Kidney epithelial cell (primary cell): ENCODE results near the gene IQSEC1. TPM values are rescaled to one million over a fixed set of nuclear protein-coding genes. Genes with fewer than 3 reads are reported as not detected.

Experiments
- DNase-seq: peaks from one replicate; pipeline ENCODE4 v3.0.0-alpha.2; 2010; ENCODE audit warnings: low read depth
- H3K27me3 ChIP-seq: 2 replicates; pipeline ENCODE4 v1.6.0; 2011; ENCODE audit warnings: low read length; ENCODE audit not compliant: control insufficient read depth, insufficient read depth
- H3K36me3 ChIP-seq: 2 replicates; pipeline ENCODE4 v1.5.1; 2011; ENCODE audit warnings: low read length; ENCODE audit not compliant: control insufficient read depth, insufficient read depth
- H3K4me3 ChIP-seq: 2 replicates; pipeline ENCODE4 v1.5.1; 2011; ENCODE audit warnings: low read depth, mild to moderate bottlenecking, control low read depth, low read length
- total RNA-seq: library from RNA; depleted of rRNA; stranded (reverse); fragments of >200 nt; gene quantifications from 2 replicates; pipeline ENCODE4 v1.2.3, GENCODE V29; 2015
- TF ChIP-seq, protein P1 (sequence below): IDR thresholded peaks from 2 replicates; pipeline ENCODE4 v1.5.1; 2011; ENCODE audit warnings: mild to moderate bottlenecking, moderate library complexity, low read length, control low read depth, inconsistent platforms; ENCODE audit not compliant: insufficient read depth, poor library complexity, severe bottlenecking

Gene IQSEC1
- total RNA-seq, 1 donor from 2014 or later, result 14.9 TPM

DNA sequence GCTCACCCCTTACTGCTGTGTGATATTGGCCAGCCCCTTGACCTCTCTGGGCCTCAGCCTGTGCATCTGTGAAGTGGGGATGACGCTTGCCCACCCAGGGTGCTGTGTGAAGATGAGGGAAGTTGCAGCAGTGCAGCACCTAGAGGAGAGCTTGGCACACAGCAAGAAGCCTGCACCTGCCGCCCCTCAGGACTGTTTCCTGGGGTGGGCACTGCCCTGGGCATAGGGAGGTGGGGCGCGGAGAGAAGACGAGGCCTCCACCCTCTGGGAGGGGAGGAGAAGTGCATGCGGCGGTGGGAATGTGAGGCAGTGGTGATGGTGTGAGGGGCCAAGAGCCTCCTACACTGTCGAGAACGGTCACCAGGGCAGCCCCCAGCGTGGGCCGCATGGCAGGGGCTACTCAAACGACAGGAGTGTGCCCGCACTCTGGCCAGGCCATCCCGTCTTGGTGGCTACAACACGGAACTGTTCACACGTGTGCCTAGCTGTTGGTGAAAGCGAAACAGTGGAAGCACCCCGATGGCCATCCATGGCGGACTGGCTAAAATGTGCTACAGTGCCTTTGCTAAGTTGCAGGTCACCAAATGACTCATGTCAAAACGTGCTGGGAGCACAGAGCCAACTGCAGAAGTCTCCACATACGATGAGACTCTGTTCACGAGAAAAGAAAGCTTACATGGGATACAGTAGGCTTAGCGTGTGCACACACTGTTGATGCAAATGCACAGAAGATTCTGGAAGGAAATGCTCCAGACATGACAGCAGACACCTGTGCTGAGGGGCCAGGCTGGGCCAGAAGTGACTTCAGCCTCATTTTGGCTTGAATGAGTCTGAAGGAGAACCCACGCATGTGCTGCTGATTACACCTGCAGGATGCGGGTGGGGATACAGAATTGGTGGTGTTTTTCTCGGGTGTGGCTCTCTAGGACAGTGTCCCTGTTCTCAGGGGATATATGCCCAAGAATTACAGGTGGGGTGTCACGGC is 40.4 kb upstream of the IQSEC1 start:
- no peaks in the 10 kb centered on the region for H3K36me3 ChIP-seq
- H3K4me3 ChIP-seq, result no peak overlapping the region
- TF ChIP-seq, protein P1, sequence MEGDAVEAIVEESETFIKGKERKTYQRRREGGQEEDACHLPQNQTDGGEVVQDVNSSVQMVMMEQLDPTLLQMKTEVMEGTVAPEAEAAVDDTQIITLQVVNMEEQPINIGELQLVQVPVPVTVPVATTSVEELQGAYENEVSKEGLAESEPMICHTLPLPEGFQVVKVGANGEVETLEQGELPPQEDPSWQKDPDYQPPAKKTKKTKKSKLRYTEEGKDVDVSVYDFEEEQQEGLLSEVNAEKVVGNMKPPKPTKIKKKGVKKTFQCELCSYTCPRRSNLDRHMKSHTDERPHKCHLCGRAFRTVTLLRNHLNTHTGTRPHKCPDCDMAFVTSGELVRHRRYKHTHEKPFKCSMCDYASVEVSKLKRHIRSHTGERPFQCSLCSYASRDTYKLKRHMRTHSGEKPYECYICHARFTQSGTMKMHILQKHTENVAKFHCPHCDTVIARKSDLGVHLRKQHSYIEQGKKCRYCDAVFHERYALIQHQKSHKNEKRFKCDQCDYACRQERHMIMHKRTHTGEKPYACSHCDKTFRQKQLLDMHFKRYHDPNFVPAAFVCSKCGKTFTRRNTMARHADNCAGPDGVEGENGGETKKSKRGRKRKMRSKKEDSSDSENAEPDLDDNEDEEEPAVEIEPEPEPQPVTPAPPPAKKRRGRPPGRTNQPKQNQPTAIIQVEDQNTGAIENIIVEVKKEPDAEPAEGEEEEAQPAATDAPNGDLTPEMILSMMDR, result no peak
- DNase-seq, result no peak
- H3K27me3 ChIP-seq, result peaks cover 19% of the 10 kb centered on the region

DNA sequence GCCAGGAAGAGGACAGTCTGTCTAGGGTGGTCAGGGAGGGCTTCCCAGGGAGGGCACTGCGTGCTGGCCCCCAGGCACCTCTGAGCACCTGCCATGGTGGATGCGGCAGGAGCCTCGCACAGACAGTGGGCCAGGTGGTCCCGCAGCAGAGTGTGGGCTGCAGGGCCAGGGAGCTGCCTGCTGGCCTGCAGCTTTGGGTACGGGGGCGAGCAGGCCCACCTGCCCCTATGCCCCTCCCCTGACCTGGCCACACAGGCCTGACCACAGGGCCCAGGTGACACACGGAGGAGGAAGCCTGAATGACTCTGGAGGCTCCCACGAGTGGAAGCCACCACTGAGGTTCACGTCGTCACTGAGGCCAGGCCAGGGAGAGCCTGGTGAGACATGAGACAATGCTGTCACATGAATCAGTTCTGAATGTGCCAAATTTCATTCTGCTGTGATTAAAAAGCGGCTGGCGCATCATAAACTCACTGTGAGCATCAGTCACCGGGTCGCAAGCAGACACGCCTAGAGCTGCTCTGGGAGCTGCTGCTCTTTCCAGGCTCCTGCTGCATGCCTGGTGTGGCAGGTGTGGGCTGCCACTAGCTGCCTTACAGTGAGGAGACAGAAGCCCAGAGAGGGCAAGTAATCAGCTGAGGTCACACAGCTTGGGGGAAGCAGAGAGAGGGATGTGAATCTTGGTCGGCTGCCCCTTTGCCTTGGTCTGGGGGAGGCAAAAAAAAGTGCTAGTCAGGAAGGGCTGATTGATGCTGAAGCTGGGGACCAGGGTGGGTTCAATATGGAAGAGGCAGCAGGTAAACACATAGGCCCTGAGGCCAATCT is 39.5 kb upstream of the IQSEC1 start:
- TF ChIP-seq, protein P1, result no peak
- H3K27me3 ChIP-seq, result peaks cover 17% of the 10 kb centered on the region
- no peak for DNase-seq
- H3K4me3 ChIP-seq, result no peak overlapping the region
- no peaks in the 10 kb centered on the region for H3K36me3 ChIP-seq

DNA sequence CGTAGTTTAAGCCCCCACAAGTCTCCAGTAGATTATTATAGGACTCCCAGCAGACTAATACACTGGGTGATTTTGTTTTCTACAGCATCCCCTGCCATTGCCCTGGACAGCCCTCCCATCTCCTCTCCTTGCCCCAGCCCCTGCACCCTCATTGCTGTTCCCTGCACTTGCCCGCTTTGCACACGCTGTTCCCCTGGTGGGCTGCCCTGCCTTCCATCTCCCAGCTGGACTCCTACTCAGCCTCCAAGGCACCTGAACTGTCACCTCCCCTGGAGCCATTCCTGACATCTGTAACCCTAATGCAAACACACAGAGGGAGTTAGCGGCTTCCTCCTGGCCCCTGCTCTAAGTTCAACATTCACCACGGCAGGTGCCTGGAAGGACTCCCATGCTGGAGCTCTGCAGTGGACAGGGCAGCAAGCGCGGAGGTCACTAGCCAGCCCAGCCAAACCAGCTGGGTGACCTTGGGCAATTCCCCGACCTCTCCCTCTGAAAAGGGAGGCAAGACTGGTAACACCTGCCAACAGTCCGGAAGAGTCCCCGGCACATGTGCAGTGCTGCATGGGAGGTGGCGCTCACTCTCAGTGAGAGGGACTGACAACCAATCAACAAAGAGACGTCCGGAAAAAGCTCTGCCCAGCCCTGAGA is 38.8 kb upstream of the IQSEC1 start:
- no peak for DNase-seq
- TF ChIP-seq, protein P1, result no peak
- H3K27me3 ChIP-seq, result peaks cover 17% of the 10 kb centered on the region

DNA sequence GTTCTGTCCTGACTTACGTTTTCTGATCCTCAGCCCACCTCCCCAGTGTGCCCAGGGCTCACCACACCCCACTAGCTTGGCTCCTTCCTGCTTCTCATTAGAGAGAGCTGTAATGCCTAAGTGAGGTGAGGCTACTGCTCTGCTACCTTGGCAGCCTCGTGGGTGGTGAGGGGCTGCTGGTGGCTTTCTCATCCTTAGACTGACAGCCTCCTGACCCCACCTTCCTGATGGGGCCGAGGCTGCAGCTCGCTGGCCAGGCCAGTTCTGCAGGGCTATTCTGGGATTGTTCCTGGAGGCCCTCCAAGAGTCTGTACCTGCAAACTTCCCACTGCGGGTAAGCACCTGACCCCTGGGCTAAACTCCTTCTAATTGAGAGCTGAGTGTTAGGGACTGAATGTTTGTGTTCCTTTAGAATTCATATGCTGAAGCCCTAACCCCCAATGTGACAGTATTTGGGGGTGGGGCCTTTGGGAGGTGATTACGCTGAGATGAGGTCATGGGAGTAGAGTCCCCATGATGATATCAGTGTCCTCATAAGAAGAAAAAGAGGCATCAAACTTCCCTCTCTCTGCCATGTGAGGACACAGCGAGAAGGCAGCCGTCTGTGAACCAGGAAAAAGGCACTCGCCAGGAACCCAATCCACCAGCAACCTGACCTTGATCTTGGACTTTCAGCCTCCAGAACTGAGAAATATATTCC is 38.1 kb upstream of the IQSEC1 start:
- TF ChIP-seq, protein P1, result no peak
- peaks cover 15% of the 10 kb centered on the region for H3K27me3 ChIP-seq
- DNase-seq, result no peak
- no peak overlapping the region for H3K4me3 ChIP-seq
- H3K36me3 ChIP-seq, result no peaks in the 10 kb centered on the region

More for the DNA sequence above, 38.8 kb upstream of the IQSEC1 start:
- Histone ChIP-seq H3K36me3 (no peaks in the 10 kb centered on the region), H3K4me3 (no peak overlapping the region)

DNA sequence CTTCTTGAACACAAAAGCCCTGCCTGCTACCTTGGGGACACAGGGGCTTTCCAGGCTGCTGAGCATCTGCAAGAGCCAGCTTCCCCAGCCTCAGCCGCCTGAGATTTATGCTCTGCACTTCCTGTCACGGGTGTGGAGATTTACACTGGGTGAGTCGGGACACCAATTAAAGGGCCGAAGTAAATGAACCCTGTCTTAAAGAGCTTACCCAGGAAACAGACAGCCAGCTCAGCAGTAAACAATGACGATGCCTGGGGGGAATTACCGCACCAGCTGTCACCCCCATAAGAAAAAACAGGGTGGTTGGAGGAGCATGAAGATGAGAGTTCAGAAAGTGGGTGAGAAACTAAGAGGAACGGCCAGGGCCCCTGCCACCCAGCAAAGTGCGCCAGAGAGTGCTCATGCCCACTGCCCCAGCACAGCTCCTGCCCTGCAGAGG is 37.5 kb upstream of the IQSEC1 start:
- peaks cover 11% of the 10 kb centered on the region for H3K27me3 ChIP-seq
- TF ChIP-seq, protein P1, result no peak
- H3K36me3 ChIP-seq, result no peaks in the 10 kb centered on the region
- DNase-seq, result peak; percentile 74
- no peak overlapping the region for H3K4me3 ChIP-seq
